HCT116 (cell line): ENCODE data around the gene ABCD1. TPM values are rescaled to one million over a fixed set of nuclear protein-coding genes. Genes with fewer than 3 reads are reported as not detected.

Source experiments
- ATAC-seq: fragments of 200-7000 bp; cut with Tn5 transposase; 2 replicates; pipeline ENCODE4 v1.9.1; 2020; ENCODE audit warnings: mild to moderate bottlenecking, moderate library complexity
- BruUV-seq: library from RNA; stranded (reverse); fragments of 400-500 nt; replicated peaks from 2 replicates; lab custom pipeline; 2021; lab: Mats Ljungman, UMichigan
- CTCF ChIA-PET: fragments of 300-600 bp; sonication (Branson Sonifier 250); formaldehyde crosslinking; loops from one replicate; lab custom pipeline; 2021; ENCODE audit warnings: antibody characterized with exemption; lab: Charles Lee
- POLR2A ChIA-PET: fragments of 300-600, 350-600 bp; sonication (Branson Sonifier 250); formaldehyde crosslinking; loops from one replicate; lab custom pipeline; 2021; ENCODE audit warnings: antibody characterized with exemption; lab: Charles Lee
- RAD21 ChIA-PET, 2 experiments: fragments of 300-600 bp; sonication (Branson Sonifier 250); formaldehyde crosslinking; loops; one replicate each; lab custom pipeline; 2023; ENCODE audit warnings: low total read pairs in 2 of 2; ENCODE audit not compliant: uncharacterized antibody in 2 of 2, unreplicated experiment in 2 of 2, low non-redundant PET in 1 of 2; lab: Charles Lee
- DNase-seq: peaks from one replicate; pipeline ENCODE4 v3.0.0-alpha.2; 2010; ENCODE audit warnings: low read depth, low spot score
- H2AFZ ChIP-seq: fragments of 200-600 bp; shearing (Covaris generic), sonication (generic); 2 replicates; pipeline ENCODE4 v1.6.1; 2017; ENCODE audit warnings: low read depth, mixed run types, mixed read lengths, antibody characterized with exemption, low read length; ENCODE audit not compliant: poor library complexity, severe bottlenecking
- H3K27ac ChIP-seq: 2 replicates; pipeline ENCODE4 v1.5.1; 2012; ENCODE audit warnings: low read depth, low read length
- H3K27me3 ChIP-seq: fragments of 200-600 bp; sonication (generic); 2 replicates; pipeline ENCODE4 v1.6.1; 2016; ENCODE audit warnings: mixed run types, low read length, mixed read lengths; ENCODE audit not compliant: insufficient read depth
- H3K36me3 ChIP-seq, 2 experiments: fragments of 200-500 bp in 1 of 2; fragments of 200-600 bp in 1 of 2; sonication (Bioruptor generic) in 1 of 2; sonication (generic) in 1 of 2; 2 replicates each; pipeline versions ENCODE4 v1.5.1 to v1.6.1; 2014 to 2016; ENCODE audit warnings: low read length in 2 of 2, inconsistent platforms in 1 of 2, mixed read lengths in 1 of 2, mixed run types in 1 of 2; ENCODE audit not compliant: insufficient read depth in 2 of 2, control insufficient read depth in 1 of 2
- H3K4me1 ChIP-seq, 2 experiments: fragments of 200-600 bp in 1 of 2; sonication (generic) in 1 of 2; 2 replicates each; pipeline versions ENCODE4 v1.5.1 to v1.6.1; 2012 to 2017; ENCODE audit warnings: low read length in 2 of 2, inconsistent platforms in 1 of 2, mild to moderate bottlenecking in 1 of 2, mixed read lengths in 1 of 2, mixed run types in 1 of 2, moderate library complexity in 1 of 2; ENCODE audit not compliant: insufficient read depth in 2 of 2, control insufficient read depth in 1 of 2
- H3K4me2 ChIP-seq: fragments of 200-600 bp; sonication (generic); 2 replicates; pipeline ENCODE4 v1.6.1; 2017; ENCODE audit warnings: mixed run types, low read length, mixed read lengths
- H3K4me3 ChIP-seq, 2 experiments: fragments of 200-600 bp in 1 of 2; sonication (generic) in 1 of 2; replicated peaks in 1 of 2; 2 replicates each; pipeline ENCODE4 v1.5.1; 2011 to 2016; ENCODE audit warnings: low read length in 2 of 2, control low read depth in 1 of 2, low read depth in 1 of 2, mild to moderate bottlenecking in 1 of 2, mixed read lengths in 1 of 2, mixed run types in 1 of 2
- H3K79me2 ChIP-seq: fragments of 200-600 bp; sonication (generic); 2 replicates; pipeline ENCODE4 v1.6.1; 2017; ENCODE audit warnings: mild to moderate bottlenecking, mixed run types, low read length, moderate library complexity, mixed read lengths; ENCODE audit not compliant: insufficient read depth
- H3K9ac ChIP-seq: fragments of 200-600 bp; sonication (generic); 2 replicates; pipeline ENCODE4 v1.6.1; 2016; ENCODE audit warnings: low read length, mixed read lengths
- H3K9me2 ChIP-seq: fragments of 200-600 bp; sonication (generic), shearing (Covaris generic); 2 replicates; pipeline ENCODE4 v1.6.1; 2017; ENCODE audit warnings: mixed run types, mild to moderate bottlenecking, moderate library complexity; ENCODE audit not compliant: insufficient read depth
- H3K9me3 ChIP-seq, 2 experiments: fragments of 200-500 bp in 1 of 2; fragments of 200-600 bp in 1 of 2; sonication (Bioruptor generic) in 1 of 2; sonication (generic) in 1 of 2; 2 replicates each; pipeline ENCODE4 v1.6.1; 2014 to 2017; ENCODE audit warnings: low read length in 2 of 2, mixed read lengths in 2 of 2, inconsistent platforms in 1 of 2, low read depth in 1 of 2, mild to moderate bottlenecking in 1 of 2, mixed run types in 1 of 2, moderate library complexity in 1 of 2; ENCODE audit not compliant: control insufficient read depth in 1 of 2, insufficient read depth in 1 of 2
- H4K20me1 ChIP-seq: fragments of 200-600 bp; sonication (generic), shearing (Covaris generic); 2 replicates; pipeline ENCODE4 v1.6.1; 2017; ENCODE audit warnings: mixed run types, mild to moderate bottlenecking, moderate library complexity; ENCODE audit not compliant: insufficient read depth
- CBX3 ChIP-seq: IDR thresholded peaks from 2 replicates; pipeline ENCODE4 v1.6.1; 2012; ENCODE audit warnings: low read depth
- CEBPB ChIP-seq: IDR thresholded peaks from 2 replicates; pipeline ENCODE4 v1.6.1; 2012; ENCODE audit warnings: low read depth
- ELF1 ChIP-seq: IDR thresholded peaks from 2 replicates; pipeline ENCODE4 v1.6.1; 2012; ENCODE audit warnings: low read depth, borderline replicate concordance
- EZH2phosphoT487 ChIP-seq: fragments of 200-600 bp; IDR thresholded peaks from 2 replicates; pipeline ENCODE4 v1.6.1; 2018; ENCODE audit warnings: antibody characterized with exemption, borderline replicate concordance
- FOSL1 ChIP-seq: IDR thresholded peaks from 2 replicates; pipeline ENCODE4 v1.6.1; 2012; ENCODE audit warnings: low read depth
- JUND ChIP-seq: IDR thresholded peaks from 2 replicates; pipeline ENCODE4 v1.6.1; 2012
- POLR2A ChIP-seq: IDR thresholded peaks from 2 replicates; pipeline ENCODE4 v1.7.0; 2011; ENCODE audit warnings: borderline replicate concordance; ENCODE audit not compliant: insufficient read depth, insufficient read length; ENCODE audit errors: extremely low read depth
- RAD21 ChIP-seq: IDR thresholded peaks from 2 replicates; pipeline ENCODE4 v1.6.1; 2012; ENCODE audit warnings: low read depth, mild to moderate bottlenecking
- SP1 ChIP-seq: IDR thresholded peaks from 2 replicates; pipeline ENCODE4 v1.6.1; 2012; ENCODE audit warnings: low read depth
- SRF ChIP-seq: IDR thresholded peaks from 2 replicates; pipeline ENCODE4 v1.6.1; 2012; ENCODE audit warnings: low read depth
- YY1 ChIP-seq: IDR thresholded peaks from 2 replicates; pipeline ENCODE4 v1.6.1; 2011; ENCODE audit warnings: low read length, low read depth, moderate library complexity, mild to moderate bottlenecking; ENCODE audit not compliant: insufficient replicate concordance; ENCODE audit errors: extremely low read depth
- ZFX ChIP-seq: fragments of 450-650 bp; IDR thresholded peaks from 2 replicates; pipeline ENCODE4 v1.6.1; 2017
- intact Hi-C: fragments of 100-400 bp; cut with micrococcal nuclease; formaldehyde crosslinking; loops from 2 replicates; pipeline ENCODE4 v1.10.0; 2022
- total RNA-seq: library from RNA; stranded (reverse); gene quantifications from one replicate; pipeline ENCODE4 v1.2.1, GENCODE V29; 2021; ENCODE audit not compliant: unreplicated experiment
- TF ChIP-seq, protein P1 (sequence below): IDR thresholded peaks from 2 replicates; pipeline ENCODE4 v1.6.1; 2011; ENCODE audit warnings: mild to moderate bottlenecking, low read length, moderate library complexity; ENCODE audit not compliant: insufficient replicate concordance; ENCODE audit errors: extremely low read depth

ABCD1 gene
- total RNA-seq, 1 experiment from 2014 or later = 7.1 TPM

DNA sequence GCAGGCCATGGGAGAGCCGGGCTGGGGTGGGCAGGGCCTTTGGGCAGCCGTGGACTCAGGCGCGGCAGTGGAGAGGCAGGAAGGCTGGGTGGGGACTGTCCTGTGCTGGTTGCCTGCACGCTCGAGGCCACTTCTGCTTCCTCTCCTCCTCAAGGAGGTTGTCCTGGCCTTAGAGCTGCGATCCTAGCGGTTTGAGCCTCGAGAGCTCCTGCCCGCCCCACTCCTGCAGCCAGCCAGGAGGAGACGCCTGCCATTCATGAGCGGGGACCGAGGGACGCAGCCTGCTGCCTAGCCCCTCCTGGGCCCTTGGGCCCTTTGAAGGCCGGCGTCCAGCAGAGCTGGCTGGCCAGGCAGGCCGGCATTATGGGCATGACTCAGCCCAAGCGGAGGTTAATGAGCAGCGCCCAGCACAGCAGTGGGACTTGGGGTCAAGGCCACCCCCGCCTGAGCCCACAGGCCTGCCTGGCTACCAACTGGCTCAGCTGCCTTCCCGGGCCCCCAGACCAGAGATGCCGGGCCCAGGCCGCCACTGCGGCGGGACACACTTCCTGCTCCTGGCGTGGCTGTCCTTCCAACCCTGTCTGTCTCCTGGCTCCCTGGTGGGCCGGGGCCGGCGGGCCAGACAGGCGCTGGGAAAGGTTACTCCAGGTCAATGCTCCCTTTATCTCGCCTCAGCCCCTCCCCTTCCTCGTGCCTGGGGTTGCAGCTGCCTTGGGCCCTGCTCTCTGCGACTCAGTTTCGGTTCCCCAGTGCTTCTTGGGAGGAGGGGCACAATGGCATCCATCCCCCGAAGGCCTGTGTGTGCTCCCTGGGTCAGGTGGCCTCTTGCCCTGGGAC lies 1.8 kb downstream of the ABCD1 start:
- BruUV-seq = no TSS peak
- Histone ChIP-seq H3K4me3 (peak overlapping the region; percentile 11 to 28; a peak in 2 of 4 replicates), H4K20me1 (no peaks in the 10 kb centered on the region), H2AFZ (no peak overlapping the region), H3K79me2 (peaks cover 25% of the 10 kb centered on the region), H3K36me3 (peaks cover 4 to 6% of the 10 kb centered on the region in 2 experiments; a peak in 2 of 4 replicates), H3K4me2 (peak overlapping the region; percentile 69), H3K9me3 (no peaks in the 10 kb centered on the region), H3K27me3 (no peaks in the 10 kb centered on the region), H3K9ac (peak overlapping the region; percentile 51), H3K9me2 (no peaks in the 10 kb centered on the region), H3K27ac (peak overlapping the region; percentile 85), H3K4me1 (peaks cover 39 to 45% of the 10 kb centered on the region in 2 experiments)
- ChIA-PET CTCF (no interaction called here), RAD21 (no interaction called here), POLR2A (no interaction called here)
- ATAC-seq (peak; percentile 12), DNase-seq (no peak)
- intact Hi-C loops = no loop called here
- TF ChIP-seq YY1 = no peak
- no peak for TF ChIP-seq SRF
- no peak for TF ChIP-seq POLR2A
- TF ChIP-seq JUND = no peak
- TF ChIP-seq ZFX = no peak
- TF ChIP-seq SP1 = no peak
- no peak for TF ChIP-seq RAD21
- TF ChIP-seq FOSL1 = no peak
- no peak for TF ChIP-seq EZH2phosphoT487
- TF ChIP-seq CEBPB = no peak
- no peak for TF ChIP-seq CBX3
- TF ChIP-seq, protein P1, sequence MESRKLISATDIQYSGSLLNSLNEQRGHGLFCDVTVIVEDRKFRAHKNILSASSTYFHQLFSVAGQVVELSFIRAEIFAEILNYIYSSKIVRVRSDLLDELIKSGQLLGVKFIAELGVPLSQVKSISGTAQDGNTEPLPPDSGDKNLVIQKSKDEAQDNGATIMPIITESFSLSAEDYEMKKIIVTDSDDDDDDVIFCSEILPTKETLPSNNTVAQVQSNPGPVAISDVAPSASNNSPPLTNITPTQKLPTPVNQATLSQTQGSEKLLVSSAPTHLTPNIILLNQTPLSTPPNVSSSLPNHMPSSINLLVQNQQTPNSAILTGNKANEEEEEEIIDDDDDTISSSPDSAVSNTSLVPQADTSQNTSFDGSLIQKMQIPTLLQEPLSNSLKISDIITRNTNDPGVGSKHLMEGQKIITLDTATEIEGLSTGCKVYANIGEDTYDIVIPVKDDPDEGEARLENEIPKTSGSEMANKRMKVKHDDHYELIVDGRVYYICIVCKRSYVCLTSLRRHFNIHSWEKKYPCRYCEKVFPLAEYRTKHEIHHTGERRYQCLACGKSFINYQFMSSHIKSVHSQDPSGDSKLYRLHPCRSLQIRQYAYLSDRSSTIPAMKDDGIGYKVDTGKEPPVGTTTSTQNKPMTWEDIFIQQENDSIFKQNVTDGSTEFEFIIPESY = no peak
- no peak for TF ChIP-seq ELF1
